Measurements from ENCODE around the gene GOLIM4. TPM values are rescaled to one million over a fixed set of nuclear protein-coding genes. Genes with fewer than 3 reads are reported as not detected.
"Not testable (repeated sequence)": the region's sequence is repeated elsewhere in the genome, so short reads cannot be mapped to it uniquely, and the experiment has no call there.

Gene GOLIM4
- total RNA-seq, 3 donors from 2014 or later: 60.8 to 102 (median 80.4) TPM

- Histone ChIP-seq H3K9me3 (no peaks in the 10 kb centered on the region), H3K4me3 (no peak overlapping the region), H3K36me3 (ENCODE audit: low read depth) (peaks cover 6% of the 10 kb centered on the region), H3K4me1 (ENCODE audit: low read depth) (no peaks in the 10 kb centered on the region)
- peak in 1 of 3 donors; percentile 10 for DNase-seq
- no peak for TF ChIP-seq CTCF (IDR thresholded peaks at IDR 0.05)
- no peak for ATAC-seq
- intact Hi-C loops (cut with DNase I, micrococcal nuclease): no loop called here
These were observed 73.8 kb downstream of the GOLIM4 start for GRCh38 chr3:168021737-168022450.

GRCh38 chr3:168011280-168011679 is 84.4 kb downstream of the GOLIM4 start:
- H3K36me3 ChIP-seq (ENCODE audit: low read depth); H3K4me3 ChIP-seq; intact Hi-C loops (cut with DNase I, micrococcal nuclease); ATAC-seq; H3K4me1 ChIP-seq (ENCODE audit: low read depth); H3K9me3 ChIP-seq; DNase-seq: not testable (repeated sequence)

- no peak for TF ChIP-seq CTCF (IDR thresholded peaks at IDR 0.05)
These were observed 89.1 kb downstream of the GOLIM4 start for GRCh38 chr3:168006584-168006983.

GRCh38 chr3:168003911-168004310 is 91.8 kb downstream of the GOLIM4 start:
- no peak for ATAC-seq
- intact Hi-C loops (cut with DNase I, micrococcal nuclease): no loop called here

More at GRCh38 chr3:168006584-168006983, 89.1 kb downstream of the GOLIM4 start:
- ATAC-seq: no peak
- intact Hi-C loops (cut with DNase I, micrococcal nuclease): no loop called here
- no peaks in the 10 kb centered on the region for H3K36me3 ChIP-seq (ENCODE audit: low read depth)
- H3K4me1 ChIP-seq (ENCODE audit: low read depth): no peaks in the 10 kb centered on the region
- H3K4me3 ChIP-seq: no peak overlapping the region
- H3K9me3 ChIP-seq: no peaks in the 10 kb centered on the region
- no peak for DNase-seq

GRCh38 chr3:168002786-168003368 is 92.8 kb downstream of the GOLIM4 start:
- Histone ChIP-seq H3K4me1 (ENCODE audit: low read depth) (no peaks in the 10 kb centered on the region), H3K4me3 (no peak overlapping the region), H3K36me3 (ENCODE audit: low read depth) (no peaks in the 10 kb centered on the region), H3K9me3 (no peaks in the 10 kb centered on the region)
- peak; percentile 97 for ATAC-seq
- intact Hi-C loops (cut with DNase I, micrococcal nuclease): no loop called here
- no peak for TF ChIP-seq CTCF (IDR thresholded peaks at IDR 0.05)
- peak; percentile 62 to 64 (median 63) for DNase-seq

More at GRCh38 chr3:168003911-168004310, 91.8 kb downstream of the GOLIM4 start:
- Histone ChIP-seq H3K9me3 (no peaks in the 10 kb centered on the region), H3K4me3 (no peak overlapping the region), H3K36me3 (ENCODE audit: low read depth) (no peaks in the 10 kb centered on the region), H3K4me1 (ENCODE audit: low read depth) (no peaks in the 10 kb centered on the region)
- no peak for DNase-seq
- TF ChIP-seq CTCF (IDR thresholded peaks at IDR 0.05): no peak

GRCh38 chr3:168001244-168001643 is 94.5 kb downstream of the GOLIM4 start:
- DNase-seq (no peak), ATAC-seq (no peak)
- intact Hi-C loops (cut with DNase I, micrococcal nuclease): no loop called here
- TF ChIP-seq CTCF (IDR thresholded peaks at IDR 0.05): no peak
- Histone ChIP-seq H3K4me3 (no peak overlapping the region), H3K9me3 (no peaks in the 10 kb centered on the region), H3K36me3 (ENCODE audit: low read depth) (no peaks in the 10 kb centered on the region), H3K4me1 (ENCODE audit: low read depth) (no peaks in the 10 kb centered on the region)

Data from mucosa of descending colon (tissue), 3 donors.